NB4 (cell line): ENCODE measurements around the gene GLRA2.

Experiments
- DNase-seq: peaks from one replicate; pipeline ENCODE4 v3.0.0; 2010; ENCODE audit warnings: low read depth
- H3K4me3 ChIP-seq: one replicate; pipeline ENCODE4 v1.5.1; 2011; ENCODE audit warnings: mild to moderate bottlenecking, low read depth, low read length, moderate library complexity
- CTCF ChIP-seq: IDR thresholded peaks from one replicate; pipeline ENCODE4 v1.5.1; 2012; ENCODE audit warnings: low read depth, low read length
- MAX ChIP-seq: IDR thresholded peaks from 2 replicates; pipeline ENCODE4 v1.6.1; 2011; ENCODE audit warnings: low read depth, low read length
- MYC ChIP-seq: IDR thresholded peaks from 2 replicates; pipeline ENCODE4 v1.6.1; 2011; ENCODE audit warnings: low read depth, low read length
- POLR2A ChIP-seq: IDR thresholded peaks from 2 replicates; pipeline ENCODE4 v1.6.1; 2011; ENCODE audit warnings: mild to moderate bottlenecking; ENCODE audit not compliant: insufficient read length; ENCODE audit errors: extremely low read depth

Gene GLRA2

GRCh38 chrX:14758029-14758491 is 228.7 kb downstream of the GLRA2 start:
- no peak for DNase-seq
- TF ChIP-seq MAX, result no peak
- TF ChIP-seq MYC, result no peak
- no peak for TF ChIP-seq POLR2A
- TF ChIP-seq CTCF, result no peak
- no peak overlapping the region for H3K4me3 ChIP-seq

- TF ChIP-seq CTCF (no peak), MAX (no peak), MYC (no peak), POLR2A (no peak)
Observed at GRCh38 chrX:14775416-14775815, 246.1 kb downstream of the GLRA2 start.

GRCh38 chrX:14776901-14777300 is 247.6 kb downstream of the GLRA2 start:
- no peak for TF ChIP-seq MAX
- TF ChIP-seq MYC, result no peak
- TF ChIP-seq POLR2A, result no peak
- TF ChIP-seq CTCF, result no peak
- H3K4me3 ChIP-seq, result no peak overlapping the region
- DNase-seq, result no peak

More at GRCh38 chrX:14775416-14775815, 246.1 kb downstream of the GLRA2 start:
- no peak for DNase-seq
- no peak overlapping the region for H3K4me3 ChIP-seq

- DNase-seq, result peak; percentile 1
- H3K4me3 ChIP-seq, result no peak overlapping the region
- TF ChIP-seq CTCF (no peak), POLR2A (no peak), MAX (no peak), MYC (no peak)
Observed at GRCh38 chrX:14777525-14777924, 248.2 kb downstream of the GLRA2 start.

GRCh38 chrX:14779580-14779979 is 250.2 kb downstream of the GLRA2 start:
- peak; percentile 2 for DNase-seq
- no peak overlapping the region for H3K4me3 ChIP-seq
- no peak for TF ChIP-seq MAX
- TF ChIP-seq MYC, result no peak
- TF ChIP-seq CTCF, result no peak
- no peak for TF ChIP-seq POLR2A
